Jurkat, Clone E6-1 (cell line): ENCODE data around the gene MAP1LC3B2.

Source experiments
- DNase-seq: peaks from one replicate; pipeline ENCODE4 v3.0.0-alpha.2; 2011; ENCODE audit warnings: low read depth, low spot score
- H3K4me3 ChIP-seq: 2 replicates; pipeline ENCODE4 v1.5.1; 2011; ENCODE audit warnings: mild to moderate bottlenecking, low read length, control low read depth, moderate library complexity

The MAP1LC3B2 gene

GRCh38 chr12:116535241-116535640, 23.9 kb upstream of the MAP1LC3B2 start:
- H3K4me3 ChIP-seq: no peak overlapping the region
- no peak for DNase-seq

- DNase-seq: no peak
- no peak overlapping the region for H3K4me3 ChIP-seq
These were observed 21.9 kb upstream of the MAP1LC3B2 start for GRCh38 chr12:116537101-116537904.

GRCh38 chr12:116538076-116538591, 21.0 kb upstream of the MAP1LC3B2 start:
- DNase-seq: no peak
- H3K4me3 ChIP-seq: no peak overlapping the region

GRCh38 chr12:116538682-116539305, 20.4 kb upstream of the MAP1LC3B2 start:
- H3K4me3 ChIP-seq: no peak overlapping the region
- no peak for DNase-seq

GRCh38 chr12:116539361-116539771, 19.8 kb upstream of the MAP1LC3B2 start:
- no peak for DNase-seq
- no peak overlapping the region for H3K4me3 ChIP-seq

GRCh38 chr12:116539905-116540482, 19.2 kb upstream of the MAP1LC3B2 start:
- no peak for DNase-seq
- H3K4me3 ChIP-seq: no peak overlapping the region

GRCh38 chr12:116540622-116541152, 18.5 kb upstream of the MAP1LC3B2 start:
- no peak overlapping the region for H3K4me3 ChIP-seq
- DNase-seq: no peak

GRCh38 chr12:116541547-116542344, 17.4 kb upstream of the MAP1LC3B2 start:
- H3K4me3 ChIP-seq: no peak overlapping the region
- no peak for DNase-seq

- DNase-seq: no peak
- no peak overlapping the region for H3K4me3 ChIP-seq
These were observed 16.7 kb upstream of the MAP1LC3B2 start for GRCh38 chr12:116542345-116542956.

GRCh38 chr12:116544656-116545055, 14.5 kb upstream of the MAP1LC3B2 start:
- no peak for DNase-seq
- H3K4me3 ChIP-seq: no peak overlapping the region

GRCh38 chr12:116545144-116545543, 14.0 kb upstream of the MAP1LC3B2 start:
- no peak for DNase-seq
- no peak overlapping the region for H3K4me3 ChIP-seq

- no peak for DNase-seq
- no peak overlapping the region for H3K4me3 ChIP-seq
These were observed 13.2 kb upstream of the MAP1LC3B2 start for GRCh38 chr12:116545936-116546335.

- DNase-seq: peak; percentile 59
These were observed 11.2 kb upstream of the MAP1LC3B2 start for GRCh38 chr12:116547955-116548501.

GRCh38 chr12:116549993-116550392, 9.2 kb upstream of the MAP1LC3B2 start:
- H3K4me3 ChIP-seq: no peak overlapping the region
- DNase-seq: no peak

More at GRCh38 chr12:116547955-116548501, 11.2 kb upstream of the MAP1LC3B2 start:
- H3K4me3 ChIP-seq: no peak overlapping the region; the same call in 1 of the 2 replicates

- no peak overlapping the region for H3K4me3 ChIP-seq
- DNase-seq: no peak
These were observed 8.0 kb upstream of the MAP1LC3B2 start for GRCh38 chr12:116551151-116551550.

- H3K4me3 ChIP-seq: no peak overlapping the region
These were observed 7.6 kb upstream of the MAP1LC3B2 start for GRCh38 chr12:116551619-116551951.

GRCh38 chr12:116551952-116552772, 7.0 kb upstream of the MAP1LC3B2 start:
- H3K4me3 ChIP-seq: no peak overlapping the region
- DNase-seq: no peak

More at GRCh38 chr12:116551619-116551951, 7.6 kb upstream of the MAP1LC3B2 start:
- DNase-seq: no peak
